Psoas muscle (tissue), 8 donors: Measurements from ENCODE around the gene FBLN5. TPM values are rescaled to one million over a fixed set of nuclear protein-coding genes. Genes with fewer than 3 reads are reported as not detected.

Source experiments
- ATAC-seq, 4 donors: fragments of 200-7000 bp; cut with Tn5 transposase; one replicate each; pipeline ENCODE4 v1.9.1; 2020; ENCODE audit warnings: moderate library complexity in 3 of 4, mild to moderate bottlenecking in 2 of 4
- DNase-seq, 2 donors: peaks; one replicate each; pipeline ENCODE4 v3.0.0-alpha.2; 2020
- H3K27ac ChIP-seq: fragments of 200-600 bp; one replicate; pipeline ENCODE4 v1.8.0; 2022
- H3K27me3 ChIP-seq, 3 donors: fragments of 200-600 bp in 1 of 3; one replicate each; pipeline versions ENCODE4 v1.6.1 to v1.8.0; 2013 to 2022; ENCODE audit warnings: low read length in 2 of 3, mild to moderate bottlenecking in 2 of 3, moderate library complexity in 1 of 3; ENCODE audit not compliant: insufficient read depth in 3 of 3
- H3K36me3 ChIP-seq, 2 donors: fragments of 200-600 bp in 1 of 2; one replicate each; pipeline versions ENCODE4 v1.6.1 to v1.8.0; 2013 to 2022; ENCODE audit warnings: low read depth in 1 of 2, mild to moderate bottlenecking in 1 of 2, moderate library complexity in 1 of 2; ENCODE audit not compliant: insufficient read depth in 1 of 2
- H3K4me1 ChIP-seq: fragments of 200-600 bp; one replicate; pipeline ENCODE4 v1.8.0; 2022
- H3K4me3 ChIP-seq: fragments of 200-600 bp; one replicate; pipeline ENCODE4 v1.8.0; 2022; ENCODE audit warnings: mild to moderate bottlenecking
- H3K9me3 ChIP-seq: fragments of 200-600 bp; one replicate; pipeline ENCODE4 v1.8.0; 2022
- CTCF ChIP-seq: fragments of 200-600 bp; IDR thresholded peaks from one replicate; pipeline ENCODE4 v1.8.0; 2022; ENCODE audit warnings: antibody characterized with exemption
- WGBS, 3 donors: extraction: QIAGEN DNeasy Blood & Tissue Kit; methylation state at CpG; one replicate each; pipeline versions ENCODE4 v1.1.6 to v1.1.7; 2013; 5-methylcytosine and 5-hydroxymethylcytosine counted together
- intact Hi-C, 2 donors: fragments of 100-400 bp; cut with DNase I; formaldehyde crosslinking; loops; one replicate each; pipeline versions ENCODE4 v1.11.0 to v1.14.2; 2022
- polyA plus RNA-seq, 3 donors: library from polyadenylated mRNA; stranded (reverse); fragments of 200-250 nt; gene quantifications; one replicate each; pipeline ENCODE4 v1.2.3, GENCODE V29; 2013
- total RNA-seq, 4 donors: library from RNA; stranded (reverse); fragmentation: NEBNext Ultra II Directional in 2 of 4; extraction: Animal tissue kit (Norgen Biotek cat#: 25700) in 2 of 4; gene quantifications; one replicate each; pipeline versions ENCODE4 v1.2.1 to v1.2.4, GENCODE V29; 2021 to 2023
- donor health status: healthy with polysubstance abuse.
- donor health status: DM: no; HTN: no; CAD: no; lungs with moderate emphysema.
- donor health status: Bipolar disorder and iron deficiency.
- donor health status: healthy.
- donor health status: DM: yes; HTN: yes; CAD: no.
- donor health status: DM: no; HTN: no; CAD: no.
- donor health status: DM: no; HTN: no; CAD: no.
- donor health status: DM: yes; HTN: yes; CAD: no.

Gene FBLN5
- total and polyA plus RNA-seq, 7 donors, result 12.3 to 37.8 (median 16.7) TPM

- DNase-seq (no peak), ATAC-seq (no peak)
- H3K4me1 ChIP-seq, result no peaks in the 10 kb centered on the region
- TF ChIP-seq CTCF, result no peak
- H3K27me3 ChIP-seq, result peaks cover 0 to 4% (median 2%) of the 10 kb centered on the region in 3 donors
- no peaks in the 10 kb centered on the region for H3K36me3 ChIP-seq
- H3K9me3 ChIP-seq, result no peaks in the 10 kb centered on the region
- H3K4me3 ChIP-seq, result no peak overlapping the region
- WGBS, 3 donors, result 63 to 71% (median 68%) methylated on average over 4 of the region's 4 CpGs
- intact Hi-C loops, result no loop called here
- H3K27ac ChIP-seq, result no peak overlapping the region
These were observed 104.1 kb downstream of the FBLN5 start for GRCh38 chr14:91843437-91843836.

DNA sequence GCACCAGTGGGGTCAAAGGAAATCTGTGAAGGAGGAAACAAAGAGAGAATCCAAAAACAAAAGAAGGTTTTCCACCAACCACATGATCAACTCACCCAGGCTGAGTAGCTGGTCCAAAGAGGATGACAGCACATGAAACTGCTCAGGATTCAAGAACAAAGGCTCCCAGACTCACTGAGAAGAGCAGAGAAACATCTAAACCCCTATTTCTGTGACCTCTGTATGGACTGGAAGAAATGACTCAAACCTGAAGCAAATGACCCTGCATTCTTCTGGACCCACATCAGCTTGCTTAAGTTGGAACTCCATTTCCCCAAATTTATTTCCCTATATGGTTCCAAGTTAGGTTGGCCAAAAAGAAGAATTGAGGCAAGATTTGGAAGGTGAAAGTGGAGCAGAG is 106.4 kb downstream of the FBLN5 start:
- H3K9me3 ChIP-seq, result no peaks in the 10 kb centered on the region
- H3K27ac ChIP-seq, result no peak overlapping the region
- H3K4me3 ChIP-seq, result no peak overlapping the region
- ATAC-seq (no peak), DNase-seq (no peak)
- intact Hi-C loops, result no loop called here
- TF ChIP-seq CTCF, result no peak
- H3K4me1 ChIP-seq, result no peaks in the 10 kb centered on the region
- no peaks in the 10 kb centered on the region for H3K36me3 ChIP-seq
- peaks cover 1 to 25% (median 4%) of the 10 kb centered on the region in 3 donors for H3K27me3 ChIP-seq

- no peak overlapping the region for H3K4me3 ChIP-seq
- no peak overlapping the region for H3K27ac ChIP-seq
- intact Hi-C loops, result no loop called here
- TF ChIP-seq CTCF, result no peak
- H3K27me3 ChIP-seq, result peaks cover 0 to 36% (median 11%) of the 10 kb centered on the region in 3 donors
- no peaks in the 10 kb centered on the region for H3K9me3 ChIP-seq
- no peaks in the 10 kb centered on the region for H3K36me3 ChIP-seq
- no peak for ATAC-seq
- no peaks in the 10 kb centered on the region for H3K4me1 ChIP-seq
- DNase-seq, result no peak
- WGBS, 3 donors, result 91 to 100% (median 94%) methylated on average over 1 of the region's 1 CpG
These were observed 107.7 kb downstream of the FBLN5 start for GRCh38 chr14:91839749-91840148.

DNA sequence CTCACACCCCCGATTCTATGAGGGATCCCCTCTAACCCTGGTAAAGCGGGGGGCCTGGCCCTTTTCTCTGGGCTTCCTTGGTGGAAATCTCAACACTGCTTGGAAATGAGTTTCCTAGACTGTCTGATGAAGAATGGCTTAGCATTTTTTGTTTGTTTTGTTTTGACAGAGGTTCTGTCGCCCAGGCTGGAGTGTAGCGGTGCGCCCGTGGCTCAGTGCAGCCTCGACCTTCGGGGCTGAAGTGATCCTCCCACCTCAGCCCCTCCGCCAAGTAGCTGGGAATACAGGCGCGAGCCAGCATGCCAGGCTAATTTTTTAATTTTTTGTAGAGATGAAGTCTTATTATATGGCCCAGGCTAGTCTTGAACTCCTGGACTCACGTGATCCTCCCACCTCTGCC is 110.4 kb downstream of the FBLN5 start:
- 52 to 69% (median 57%) methylated on average over 12 of the region's 12 CpGs for WGBS, 3 donors
- intact Hi-C loops, result no loop called here
- no peak overlapping the region for H3K27ac ChIP-seq
- H3K4me3 ChIP-seq, result peak overlapping the region; percentile 59
- no peak for DNase-seq
- H3K27me3 ChIP-seq, result peaks cover 0 to 41% (median 11%) of the 10 kb centered on the region in 3 donors
- no peak for ATAC-seq
- no peaks in the 10 kb centered on the region for H3K4me1 ChIP-seq
- no peaks in the 10 kb centered on the region for H3K36me3 ChIP-seq
- H3K9me3 ChIP-seq, result no peaks in the 10 kb centered on the region
- no peak for TF ChIP-seq CTCF
